GM12873 (cell line): ENCODE results near the gene RAB35.

ENCODE experiments used
- CTCF ChIP-seq: IDR thresholded peaks from 2 replicates; pipeline ENCODE4 v1.5.1; 2012; ENCODE audit warnings: low read depth, mild to moderate bottlenecking, moderate library complexity, low read length, control low read depth; ENCODE audit not compliant: insufficient read depth; ENCODE audit errors: missing control alignments

The RAB35 gene

GRCh38 chr12:120071493-120072020 lies 45.0 kb downstream of the RAB35 start:
- no peak for TF ChIP-seq CTCF

- TF ChIP-seq CTCF = no peak
Measured at GRCh38 chr12:120069278-120069677, 47.3 kb downstream of the RAB35 start.

GRCh38 chr12:120067901-120068300 lies 48.7 kb downstream of the RAB35 start:
- TF ChIP-seq CTCF = no peak

DNA sequence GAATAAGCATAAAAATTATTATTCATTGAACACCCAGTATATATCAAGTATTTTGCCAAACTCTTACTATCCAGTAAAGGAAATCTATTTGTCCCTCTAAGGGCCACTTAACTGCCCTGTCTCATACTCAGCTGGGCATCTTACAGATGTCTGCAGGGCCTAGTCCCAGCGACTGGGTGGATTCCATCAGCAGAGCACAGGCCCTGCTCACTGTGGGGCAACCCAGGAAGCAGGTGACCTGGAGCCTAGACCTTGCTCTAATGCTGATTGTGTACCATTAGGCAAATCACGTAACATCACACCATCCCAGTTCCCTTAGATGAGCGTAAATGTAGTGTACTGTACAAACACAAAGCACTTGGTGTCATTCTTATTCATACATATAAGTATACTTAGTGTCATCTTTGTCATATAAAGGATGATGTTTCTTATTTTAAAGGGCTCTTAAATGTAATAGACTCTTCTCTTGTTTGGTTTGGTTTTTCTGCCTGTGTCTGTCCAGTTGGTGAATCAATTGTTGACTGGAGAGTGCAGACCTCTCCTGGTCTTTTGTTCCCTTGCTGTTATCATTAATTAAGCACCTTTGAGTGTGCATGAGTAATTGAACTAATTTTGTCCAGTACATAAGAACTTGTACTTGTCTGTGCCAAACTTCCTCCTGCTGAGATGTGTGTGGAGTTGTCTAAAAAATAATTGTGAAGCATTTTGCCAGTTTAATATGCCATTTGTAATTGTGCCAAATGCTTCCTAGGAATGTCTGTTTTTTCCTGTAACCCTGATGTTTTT lies 49.3 kb downstream of the RAB35 start:
- no peak for TF ChIP-seq CTCF

- TF ChIP-seq CTCF = no peak
Measured at GRCh38 chr12:120066341-120066740, 50.2 kb downstream of the RAB35 start.

- TF ChIP-seq CTCF = no peak
Measured at GRCh38 chr12:120065472-120065871, 51.1 kb downstream of the RAB35 start.

DNA sequence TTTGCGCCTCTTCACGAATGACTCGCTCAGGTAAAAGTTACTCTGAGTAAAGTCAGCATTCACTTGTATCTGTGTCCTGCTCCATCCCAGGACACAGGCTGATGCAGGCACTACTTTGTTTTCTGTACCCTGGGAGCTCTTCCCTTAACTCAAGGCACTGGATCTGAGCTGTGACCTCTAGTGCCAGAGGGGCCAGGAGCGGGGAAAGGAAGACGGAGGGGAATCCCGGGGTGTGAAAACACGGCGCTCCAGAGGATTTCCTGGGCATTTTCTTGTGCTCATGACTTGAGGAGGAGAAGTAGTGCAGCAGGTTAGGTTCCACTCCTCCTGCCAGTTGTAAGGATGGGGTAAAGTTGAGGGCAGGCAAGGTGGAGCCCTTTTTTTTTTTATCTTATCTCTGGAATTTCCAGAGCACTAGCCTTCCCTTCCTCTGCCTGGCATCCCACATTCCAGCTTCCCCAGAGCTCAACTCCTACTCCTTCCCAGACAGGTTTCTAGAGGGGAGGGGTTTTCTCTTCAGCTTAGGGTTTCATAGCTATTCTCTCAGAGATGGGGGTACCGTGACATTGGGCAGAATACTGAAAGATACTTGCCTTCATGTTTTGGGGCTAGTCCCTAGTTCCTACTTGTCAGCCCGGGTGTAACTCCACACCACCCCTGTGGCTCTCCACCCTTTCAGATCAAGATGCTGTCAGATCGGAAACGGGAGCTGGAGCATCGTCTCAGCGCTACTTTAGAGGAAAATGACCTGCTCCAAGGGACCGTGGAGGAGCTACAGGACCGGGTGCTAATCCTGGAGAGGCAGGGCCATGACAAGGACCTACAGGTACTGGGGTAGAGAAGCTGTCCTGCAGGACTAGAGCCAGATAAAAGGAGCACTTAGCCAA lies 52.3 kb downstream of the RAB35 start:
- TF ChIP-seq CTCF = no peak
